IMR-90 (cell line): ENCODE results near the gene TSPAN4. TPM values are rescaled to one million over a fixed set of nuclear protein-coding genes. Genes with fewer than 3 reads are reported as not detected.

Experiments used
- ATAC-seq: fragments of 200-7000 bp; cut with Tn5 transposase; 2 replicates; pipeline ENCODE4 v1.9.1; 2020; ENCODE audit warnings: low read depth, mild to moderate bottlenecking, moderate library complexity
- BruUV-seq: library from RNA; stranded (reverse); fragments of 400-500 nt; replicated peaks from 2 replicates; lab custom pipeline; 2021; lab: Mats Ljungman, UMichigan
- CTCF ChIA-PET: fragments of 300-600 bp; formaldehyde crosslinking; extraction: SDS; loops from one replicate; lab custom pipeline; 2021; ENCODE audit warnings: antibody characterized with exemption; lab: Yijun Ruan, JAX
- POLR2A ChIA-PET: fragments of 300-600 bp; sonication (Branson Sonifier 250); formaldehyde crosslinking; loops from one replicate; lab custom pipeline; 2022; ENCODE audit warnings: antibody characterized with exemption; ENCODE audit not compliant: unreplicated experiment; lab: Charles Lee
- DNase-seq: peaks from one replicate; pipeline ENCODE4 v3.0.0; 2013
- H2AFZ ChIP-seq: replicated peaks from 2 replicates; pipeline ENCODE3; 2013; ENCODE audit warnings: low read length, mild to moderate bottlenecking; ENCODE audit not compliant: poor library complexity
- H2AK5ac ChIP-seq: 2 replicates; pipeline ENCODE4 v1.6.1; 2013; ENCODE audit warnings: low read depth, low read length, inconsistent platforms
- H2AK9ac ChIP-seq: replicated peaks from 2 replicates; pipeline ENCODE3; 2013; ENCODE audit warnings: mild to moderate bottlenecking, low read depth, low read length, moderate library complexity; ENCODE audit not compliant: poor library complexity
- H2BK120ac ChIP-seq: 2 replicates; pipeline ENCODE4 v1.6.1; 2013; ENCODE audit warnings: low read depth, low read length, inconsistent platforms
- H2BK15ac ChIP-seq: 3 replicates; pipeline ENCODE4 v1.6.1; 2013; ENCODE audit warnings: low read depth, low read length, inconsistent platforms
- H2BK20ac ChIP-seq: 2 replicates; pipeline ENCODE4 v1.6.1; 2013; ENCODE audit warnings: low read depth, mild to moderate bottlenecking, inconsistent platforms, low read length, moderate library complexity
- H2BK5ac ChIP-seq: 2 replicates; pipeline ENCODE4 v1.6.1; 2013; ENCODE audit warnings: mild to moderate bottlenecking, low read depth, low read length, inconsistent platforms; ENCODE audit not compliant: poor library complexity, severe bottlenecking
- H3K14ac ChIP-seq: replicated peaks from 2 replicates; pipeline ENCODE4 v1.6.1; 2013; ENCODE audit warnings: low read depth, low read length, inconsistent platforms
- H3K18ac ChIP-seq: 2 replicates; pipeline ENCODE4 v1.6.1; 2013; ENCODE audit warnings: low read depth, low read length, control low read depth
- H3K23ac ChIP-seq: 2 replicates; pipeline ENCODE4 v1.6.1; 2013; ENCODE audit warnings: low read depth, low read length, inconsistent platforms
- H3K27ac ChIP-seq: 2 replicates; pipeline ENCODE4 v1.5.1; 2013; ENCODE audit warnings: mild to moderate bottlenecking, control low read depth, low read length; ENCODE audit not compliant: insufficient read depth
- H3K27me3 ChIP-seq: 2 replicates; pipeline ENCODE4 v1.6.1; 2013; ENCODE audit warnings: low read length; ENCODE audit not compliant: control insufficient read depth, insufficient read depth
- H3K36me3 ChIP-seq: 2 replicates; pipeline ENCODE4 v1.6.1; 2013; ENCODE audit warnings: low read length, mixed read lengths; ENCODE audit not compliant: control insufficient read depth, insufficient read depth
- H3K4ac ChIP-seq: 2 replicates; pipeline ENCODE4 v1.6.1; 2013; ENCODE audit warnings: low read depth, low read length, inconsistent platforms
- H3K4me1 ChIP-seq: 2 replicates; pipeline ENCODE4 v1.6.1; 2013; ENCODE audit warnings: low read length, mixed read lengths; ENCODE audit not compliant: control insufficient read depth, insufficient read depth
- H3K4me2 ChIP-seq: 2 replicates; pipeline ENCODE4 v1.6.1; 2013; ENCODE audit warnings: low read depth, mild to moderate bottlenecking, control low read depth, low read length, moderate library complexity
- H3K4me3 ChIP-seq: 2 replicates; pipeline ENCODE4 v1.5.1; 2013; ENCODE audit warnings: low read depth, mild to moderate bottlenecking, control low read depth, low read length, moderate library complexity; ENCODE audit not compliant: insufficient read depth
- H3K56ac ChIP-seq: 2 replicates; pipeline ENCODE4 v1.6.1; 2013; ENCODE audit warnings: low read length, inconsistent platforms; ENCODE audit not compliant: insufficient read depth; ENCODE audit errors: extremely low read depth
- H3K79me1 ChIP-seq, 2 experiments: 2 replicates each; pipeline ENCODE4 v1.6.1; 2013; ENCODE audit warnings: low read length in 2 of 2, inconsistent platforms in 1 of 2, low read depth in 1 of 2
- H3K9ac ChIP-seq: 2 replicates; pipeline ENCODE4 v1.6.1; 2013; ENCODE audit warnings: low read depth, low read length, control low read depth
- H3K9me1 ChIP-seq: 2 replicates; pipeline ENCODE4 v1.6.1; 2013; ENCODE audit warnings: low read length, inconsistent platforms; ENCODE audit not compliant: insufficient read depth
- H3K9me3 ChIP-seq: 2 replicates; pipeline ENCODE4 v1.6.1; 2013; ENCODE audit warnings: low read length; ENCODE audit not compliant: control insufficient read depth, insufficient read depth
- H4K20me1 ChIP-seq: 2 replicates; pipeline ENCODE4 v1.6.1; 2013; ENCODE audit warnings: low read length, inconsistent platforms; ENCODE audit not compliant: insufficient read depth
- H4K5ac ChIP-seq: 2 replicates; pipeline ENCODE4 v1.6.1; 2013; ENCODE audit warnings: mild to moderate bottlenecking, low read depth, low read length, control low read depth
- H4K8ac ChIP-seq, 2 experiments: 2 replicates each; pipeline ENCODE4 v1.6.1; 2013; ENCODE audit warnings: low read depth in 2 of 2, low read length in 2 of 2, control low read depth in 1 of 2, inconsistent platforms in 1 of 2
- H4K91ac ChIP-seq: 2 replicates; pipeline ENCODE4 v1.6.1; 2013; ENCODE audit warnings: low read depth, low read length, inconsistent platforms; ENCODE audit not compliant: insufficient read depth
- BHLHE40 ChIP-seq: fragments of 150-350 bp; IDR thresholded peaks from 2 replicates; pipeline ENCODE4 v1.6.1; 2016; ENCODE audit warnings: mild to moderate bottlenecking, low read depth, low read length
- CEBPB ChIP-seq: IDR thresholded peaks from 2 replicates; pipeline ENCODE4 v1.6.1; 2012; ENCODE audit warnings: low read depth, low read length, improper control_type of control experiment
- CHD1 ChIP-seq: IDR thresholded peaks from 2 replicates; pipeline ENCODE4 v1.6.1; 2012; ENCODE audit warnings: low read depth, low read length, improper control_type of control experiment
- MAFK ChIP-seq: IDR thresholded peaks from 2 replicates; pipeline ENCODE4 v1.6.1; 2012; ENCODE audit warnings: low read depth, low read length, improper control_type of control experiment
- MAZ ChIP-seq: IDR thresholded peaks from 2 replicates; pipeline ENCODE4 v1.6.1; 2012; ENCODE audit warnings: low read depth, mild to moderate bottlenecking, low read length, improper control_type of control experiment, moderate library complexity, borderline replicate concordance
- NFE2L2 ChIP-seq: fragments of 150-350 bp; IDR thresholded peaks from 2 replicates; pipeline ENCODE4 v1.6.1; 2016; ENCODE audit warnings: low read depth, mild to moderate bottlenecking, low read length
- POLR2A ChIP-seq: IDR thresholded peaks from 2 replicates; pipeline ENCODE4 v1.6.1; 2012; ENCODE audit warnings: mild to moderate bottlenecking, low read depth, low read length
- RAD21 ChIP-seq: IDR thresholded peaks from 2 replicates; pipeline ENCODE4 v1.6.1; 2012; ENCODE audit warnings: low read length, improper control_type of control experiment
- RCOR1 ChIP-seq: IDR thresholded peaks from 2 replicates; pipeline ENCODE4 v1.6.1; 2012; ENCODE audit warnings: mild to moderate bottlenecking, low read length, improper control_type of control experiment; ENCODE audit not compliant: insufficient replicate concordance
- RFX5 ChIP-seq: IDR thresholded peaks from 2 replicates; pipeline ENCODE4 v1.8.0; 2012; ENCODE audit warnings: low read depth, mild to moderate bottlenecking, low read length, moderate library complexity
- SMC3 ChIP-seq: fragments of 150-350 bp; IDR thresholded peaks from 2 replicates; pipeline ENCODE4 v1.6.1; 2016; ENCODE audit warnings: low read depth, mild to moderate bottlenecking, antibody characterized with exemption, low read length, moderate library complexity
- whole genome bisulfite sequencing, 2 experiments: methylation state at CpG; one replicate each; pipeline versions ENCODE4 v1.1.5 to v1.1.7; 2013; ENCODE audit warnings: missing lambda C conversion rate in 2 of 2; ENCODE audit not compliant: insufficient read length in 1 of 2; ENCODE audit errors: extremely low coverage in 2 of 2; 5-methylcytosine and 5-hydroxymethylcytosine counted together
- dilution Hi-C: fragments of 300-500 bp; cut with HindIII; formaldehyde crosslinking; loops from one replicate; pipeline ENCODE4 v1.14.3; 2018; ENCODE audit warnings: low sequenced_read_pairs; ENCODE audit not compliant: unreplicated experiment
- in situ Hi-C: fragments of 300-500 bp; cut with MboI; formaldehyde crosslinking; loops from 3 replicates; pipeline ENCODE4 v1.14.3; 2019; ENCODE audit warnings: low sequenced_read_pairs, inconsistent platforms, mixed read lengths
- intact Hi-C: fragments of 100-400 bp; cut with micrococcal nuclease; formaldehyde crosslinking; loops from 2 replicates; pipeline ENCODE4 v1.10.0; 2022
- polyA plus RNA-seq, 3 experiments: library from polyadenylated mRNA; depleted of rRNA; stranded (reverse); fragments of >200 nt; gene quantifications; 2 replicates each; pipeline ENCODE4 v1.2.3, GENCODE V29; 2012; ENCODE audit warnings: low replicate concordance in 1 of 3
- total RNA-seq: library from RNA; depleted of rRNA; stranded (reverse); fragments of >200 nt; gene quantifications from 2 replicates; pipeline ENCODE4 v1.2.3, GENCODE V29; 2012
- TF ChIP-seq, protein P1 (sequence below): fragments of 150-350 bp; IDR thresholded peaks from 2 replicates; pipeline ENCODE4 v1.6.1; 2017; ENCODE audit warnings: mild to moderate bottlenecking, antibody characterized with exemption, low read length, low read depth
- TF ChIP-seq, protein P2 (sequence below): fragments of 150-350 bp; IDR thresholded peaks from 2 replicates; pipeline ENCODE4 v1.6.1; 2016; ENCODE audit warnings: low read depth, mild to moderate bottlenecking, low read length, moderate library complexity, borderline replicate concordance

Gene TSPAN4
- total and polyA plus RNA-seq, 2 of the 4 experiments (the other 2 are of a cell fraction): 161 to 293 TPM

DNA sequence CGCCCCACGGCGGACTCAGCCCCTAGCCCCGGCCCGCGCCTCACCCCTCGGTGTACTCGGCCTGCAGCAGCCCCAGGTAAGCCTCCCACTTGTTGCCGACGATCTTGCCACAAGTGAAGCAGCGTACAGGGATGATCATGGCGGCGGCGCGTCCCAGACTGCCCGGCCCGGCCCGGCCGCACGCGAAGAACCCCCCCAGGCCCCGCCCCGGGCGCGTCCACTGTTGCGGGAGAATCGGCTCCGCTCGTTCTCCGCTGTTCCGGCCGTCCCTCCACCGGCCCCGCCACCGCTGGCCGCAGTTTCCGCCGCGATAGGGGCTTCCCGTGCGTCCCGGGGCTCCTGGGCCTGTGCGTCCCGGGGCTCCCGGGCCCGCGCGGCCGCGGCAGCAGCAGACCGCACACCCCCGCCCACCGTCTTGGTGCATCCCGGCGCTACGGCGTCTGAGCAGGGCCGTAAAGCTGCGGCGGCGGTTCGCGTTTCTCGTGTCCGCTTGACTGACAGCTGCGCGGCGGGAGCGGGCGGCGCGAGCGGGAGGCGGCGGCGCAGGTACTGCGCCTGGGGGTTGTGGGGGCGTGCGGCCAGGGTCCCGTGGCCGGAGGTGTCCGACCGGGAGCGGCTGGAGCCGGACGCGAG lies at the start of gene TSPAN4, which contains the start of gene POLR2L (continued):
- TF ChIP-seq RCOR1 (no peak), NFE2L2 (no peak), SMC3 (no peak), CEBPB (no peak), BHLHE40 (peak; percentile 94), MAZ (peak; percentile 75; the same call in 1 of the 2 replicates)

DNA sequence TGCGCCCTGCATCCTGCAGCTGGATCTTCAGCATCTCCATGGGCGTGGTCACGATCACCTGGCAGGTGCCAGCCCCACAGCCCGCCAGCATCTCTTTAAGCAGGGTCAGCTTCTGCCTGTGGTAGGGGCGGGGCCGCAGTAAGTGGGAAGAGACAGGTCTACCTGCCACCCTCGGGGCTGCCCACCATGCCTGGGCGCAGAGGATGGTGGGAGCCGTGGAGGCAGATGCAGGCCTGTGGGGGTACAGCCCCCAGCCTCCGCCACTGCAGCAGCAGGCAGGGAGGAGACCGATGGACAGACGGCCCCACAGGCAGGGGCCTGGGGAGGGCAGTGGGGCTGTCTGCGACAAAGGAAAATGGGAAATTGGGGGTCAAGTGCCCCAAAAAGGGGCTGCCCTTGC lies 49.8 kb upstream of the TSPAN4 start:
- CTCF ChIA-PET: no interaction called here
- peaks cover 14% of the 10 kb centered on the region for H3K4me1 ChIP-seq
- no peak overlapping the region for H2BK15ac ChIP-seq
- TF ChIP-seq, protein P1, sequence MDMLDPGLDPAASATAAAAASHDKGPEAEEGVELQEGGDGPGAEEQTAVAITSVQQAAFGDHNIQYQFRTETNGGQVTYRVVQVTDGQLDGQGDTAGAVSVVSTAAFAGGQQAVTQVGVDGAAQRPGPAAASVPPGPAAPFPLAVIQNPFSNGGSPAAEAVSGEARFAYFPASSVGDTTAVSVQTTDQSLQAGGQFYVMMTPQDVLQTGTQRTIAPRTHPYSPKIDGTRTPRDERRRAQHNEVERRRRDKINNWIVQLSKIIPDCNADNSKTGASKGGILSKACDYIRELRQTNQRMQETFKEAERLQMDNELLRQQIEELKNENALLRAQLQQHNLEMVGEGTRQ: no peak
- TF ChIP-seq, protein P2, sequence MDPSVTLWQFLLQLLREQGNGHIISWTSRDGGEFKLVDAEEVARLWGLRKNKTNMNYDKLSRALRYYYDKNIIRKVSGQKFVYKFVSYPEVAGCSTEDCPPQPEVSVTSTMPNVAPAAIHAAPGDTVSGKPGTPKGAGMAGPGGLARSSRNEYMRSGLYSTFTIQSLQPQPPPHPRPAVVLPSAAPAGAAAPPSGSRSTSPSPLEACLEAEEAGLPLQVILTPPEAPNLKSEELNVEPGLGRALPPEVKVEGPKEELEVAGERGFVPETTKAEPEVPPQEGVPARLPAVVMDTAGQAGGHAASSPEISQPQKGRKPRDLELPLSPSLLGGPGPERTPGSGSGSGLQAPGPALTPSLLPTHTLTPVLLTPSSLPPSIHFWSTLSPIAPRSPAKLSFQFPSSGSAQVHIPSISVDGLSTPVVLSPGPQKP: no peak
- TF ChIP-seq MAFK (no peak), CHD1 (no peak), RCOR1 (no peak), RAD21 (no peak), BHLHE40 (no peak), POLR2A (no peak), RFX5 (no peak), CEBPB (no peak), MAZ (no peak)

More for the DNA sequence above, 49.8 kb upstream of the TSPAN4 start:
- DNase-seq (no peak), ATAC-seq (no peak)
- Histone ChIP-seq H4K20me1 (peaks cover 17% of the 10 kb centered on the region), H3K4me2 (no peak overlapping the region), H3K9ac (no peak overlapping the region), H3K79me1 (peaks cover 0 to 27% of the 10 kb centered on the region in 2 experiments; a peak in 3 of 4 replicates), H2BK5ac (no peak overlapping the region), H2AK9ac (no peak overlapping the region), H3K23ac (no peak overlapping the region), H3K27ac (no peak overlapping the region), H3K18ac (no peak overlapping the region), H4K8ac (no peak overlapping the region), H3K4me3 (no peak overlapping the region), H4K91ac (no peak overlapping the region), H4K5ac (no peak overlapping the region), H2AK5ac (no peak overlapping the region), H2AFZ (no peak overlapping the region), H3K9me1 (peaks cover 6% of the 10 kb centered on the region; the same call in 1 of the 2 replicates), H3K56ac (no peak overlapping the region), H3K9me3 (no peaks in the 10 kb centered on the region), H3K14ac (no peak overlapping the region), H3K36me3 (peaks cover 23% of the 10 kb centered on the region; the same call in 1 of the 2 replicates), H3K4ac (no peak overlapping the region), H2BK20ac (no peak overlapping the region), H2BK120ac (no peak overlapping the region), H3K27me3 (no peaks in the 10 kb centered on the region)
- WGBS, 2 experiments: 97% methylated on average over 5 of the region's 13 CpGs; no CpG with 5 or more reads in 1 of the 2 experiments
- BruUV-seq: no TSS peak
- in situ Hi-C loops (no loop called here), dilution Hi-C loops (no loop called here), intact Hi-C loops (no loop called here)
- POLR2A ChIA-PET: interaction anchor here (0.6 kb wide), 1 partner anchor 89 kb away, joined by 3 read pairs; no protein-coding TSS in a partner anchor
